ENCODE data around the gene DOK6.

Gene DOK6

DNA sequence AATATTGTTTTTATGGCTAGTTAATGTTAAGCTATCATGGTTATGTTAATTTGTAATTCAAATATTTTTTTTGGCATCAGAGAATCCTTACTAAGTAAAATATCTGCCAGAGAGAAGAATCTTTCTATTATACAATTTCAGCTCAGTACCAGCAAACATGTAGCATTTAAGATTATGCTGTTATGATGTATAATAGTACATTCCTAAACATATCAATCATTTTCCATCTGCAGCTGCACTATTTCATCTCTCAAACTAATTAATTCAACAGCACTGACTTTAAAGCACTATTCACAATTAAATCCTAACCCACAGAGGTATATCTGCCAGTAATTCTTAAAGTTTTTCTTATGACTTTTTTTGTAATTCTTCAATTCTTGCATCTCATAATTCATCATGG lies 296.4 kb downstream of the DOK6 start:
- DNase-seq, result no peak

DNA sequence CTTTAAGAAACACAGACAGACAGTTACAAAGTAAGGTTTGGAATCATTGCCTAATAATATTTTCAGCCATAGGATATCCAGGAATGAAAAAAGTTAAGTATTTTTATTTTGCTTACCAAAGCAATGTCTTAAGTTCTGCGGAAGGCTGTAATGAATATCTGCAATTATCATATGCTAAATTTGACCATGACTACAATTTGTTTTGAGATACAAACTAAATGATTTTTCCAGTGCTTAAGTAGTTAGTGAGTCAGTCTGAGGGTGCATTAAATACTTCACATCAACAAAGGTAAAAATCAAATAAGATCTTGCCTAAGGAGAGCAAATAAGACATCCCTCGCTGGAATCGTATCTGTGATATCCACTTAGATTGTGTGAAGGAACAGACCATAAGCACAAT lies 297.0 kb downstream of the DOK6 start:
- no peak for DNase-seq

DNA sequence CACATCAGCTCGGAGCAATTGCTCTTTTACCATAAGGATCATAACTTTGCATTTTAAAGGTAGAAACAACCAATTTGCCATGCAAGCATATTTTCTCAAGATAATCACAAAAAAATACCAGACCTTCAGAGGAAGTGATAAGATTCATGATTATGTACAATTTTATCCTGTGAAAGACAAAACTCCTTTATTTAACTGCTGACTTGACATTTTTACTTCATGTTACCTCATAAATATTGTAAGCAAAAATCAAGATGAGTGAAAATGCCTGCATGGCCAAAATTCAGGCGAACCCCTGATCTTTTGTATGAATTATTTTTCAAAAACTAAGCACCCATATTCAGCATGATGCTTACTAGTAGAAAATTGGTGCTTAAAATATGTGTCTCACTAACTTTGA lies 300.6 kb downstream of the DOK6 start:
- DNase-seq, result no peak

- DNase-seq, result no peak
Measured at GRCh38 chr18:69703461-69703860, 302.8 kb downstream of the DOK6 start.

GRCh38 chr18:69705987-69706386 lies 305.3 kb downstream of the DOK6 start:
- DNase-seq, result no peak

DNA sequence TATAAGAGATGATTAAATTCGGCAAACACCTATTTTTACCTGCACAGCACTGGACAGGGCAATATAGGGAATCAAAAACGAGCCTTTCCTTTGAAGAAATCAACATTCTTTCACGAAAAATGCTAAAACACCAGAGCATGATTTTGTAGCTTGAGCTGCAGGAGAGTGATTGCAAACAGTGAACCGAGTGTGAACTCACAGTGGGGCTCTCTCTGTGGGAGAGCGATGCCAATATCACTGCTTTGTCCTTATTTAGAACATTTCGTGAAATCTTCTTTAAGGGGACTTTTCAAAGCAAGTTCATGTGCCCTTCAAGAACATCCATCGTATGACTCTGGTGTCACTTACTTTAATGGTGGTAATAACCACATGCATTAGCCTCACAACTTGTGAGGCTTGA lies 308.2 kb downstream of the DOK6 start:
- DNase-seq, result no peak

- DNase-seq, result no peak
Measured at GRCh38 chr18:69715191-69715795, 314.6 kb downstream of the DOK6 start.

GRCh38 chr18:69717586-69717985 lies 316.9 kb downstream of the DOK6 start:
- DNase-seq, result no peak

- DNase-seq, result no peak
Measured at GRCh38 chr18:69718912-69719547, 318.3 kb downstream of the DOK6 start.

- no peak for DNase-seq
Measured at GRCh38 chr18:69720422-69720821, 319.7 kb downstream of the DOK6 start.

DNA sequence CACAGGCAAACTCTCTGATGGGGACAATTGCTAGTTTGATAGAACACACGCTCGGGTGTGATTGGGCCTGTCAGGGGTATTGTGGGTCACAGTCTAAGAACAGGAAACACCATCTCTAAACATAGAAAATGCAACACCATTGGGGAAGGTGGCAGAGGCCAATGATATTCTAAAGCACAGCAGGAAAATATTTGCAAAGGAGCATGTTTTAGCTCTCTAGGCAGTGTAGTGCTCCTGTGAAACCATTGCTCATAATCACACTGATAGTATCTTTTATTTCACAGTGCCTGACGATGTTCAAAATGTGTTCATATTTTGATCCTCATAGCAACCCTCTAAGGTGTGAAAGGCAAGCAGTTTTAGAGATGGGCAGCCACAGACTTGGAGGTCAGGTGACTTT lies 322.7 kb downstream of the DOK6 start:
- DNase-seq, result no peak

- no peak for DNase-seq
Measured at GRCh38 chr18:69725009-69725408, 324.3 kb downstream of the DOK6 start.

DNA sequence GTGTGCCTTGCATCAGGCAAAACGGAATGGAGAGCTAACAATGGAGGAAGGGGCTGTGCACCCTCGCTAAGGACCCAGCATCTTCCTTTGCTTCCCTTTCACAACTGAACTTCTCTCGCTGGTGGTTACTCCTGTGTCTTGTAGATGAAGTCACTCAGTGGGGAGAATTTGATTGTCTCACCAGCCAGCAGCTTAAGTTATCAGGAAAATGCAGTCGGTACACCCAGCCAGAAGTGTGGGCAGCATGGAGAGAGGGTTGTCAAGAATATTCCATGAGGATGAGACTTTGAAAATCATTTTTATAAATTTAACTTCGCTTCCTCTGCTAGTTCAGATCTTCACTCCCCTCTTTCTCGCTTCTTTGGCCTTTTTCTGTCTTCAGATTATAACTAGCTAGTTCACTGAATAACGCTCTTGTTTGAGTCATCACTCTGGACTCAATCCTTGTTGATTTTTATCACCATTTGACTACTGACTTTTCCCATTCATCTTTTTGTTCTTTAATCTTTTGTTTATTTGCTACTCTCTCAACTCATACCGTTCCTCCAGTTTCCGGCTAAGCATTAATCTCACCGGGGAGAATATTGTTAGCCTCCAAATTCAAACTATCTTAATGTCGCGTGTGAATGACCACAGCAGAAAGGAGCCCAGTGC lies 325.3 kb downstream of the DOK6 start:
- no peak for DNase-seq

GRCh38 chr18:69727912-69728572 lies 327.4 kb downstream of the DOK6 start:
- peak; percentile 28 for DNase-seq

GRCh38 chr18:69730664-69731063 lies 330.0 kb downstream of the DOK6 start:
- no peak for DNase-seq

DNA sequence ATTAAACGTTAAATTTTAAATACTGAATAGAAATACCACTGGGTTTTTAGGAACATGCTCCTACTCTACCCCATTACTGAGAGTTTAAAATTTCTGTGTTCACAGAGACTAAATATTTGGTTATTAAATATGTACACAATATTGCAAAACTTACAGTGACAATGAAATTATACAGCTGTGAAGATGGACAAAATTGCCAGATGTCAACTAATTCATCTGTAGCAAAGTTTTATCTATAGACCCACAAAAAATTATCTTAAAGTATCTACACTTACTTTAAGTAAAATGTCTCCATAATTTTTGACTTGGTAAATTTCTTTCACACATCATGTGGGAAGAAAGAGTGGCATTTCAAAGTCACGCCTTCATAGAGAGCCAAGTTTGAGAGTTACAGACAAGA lies 333.8 kb downstream of the DOK6 start:
- DNase-seq, result no peak

DNA sequence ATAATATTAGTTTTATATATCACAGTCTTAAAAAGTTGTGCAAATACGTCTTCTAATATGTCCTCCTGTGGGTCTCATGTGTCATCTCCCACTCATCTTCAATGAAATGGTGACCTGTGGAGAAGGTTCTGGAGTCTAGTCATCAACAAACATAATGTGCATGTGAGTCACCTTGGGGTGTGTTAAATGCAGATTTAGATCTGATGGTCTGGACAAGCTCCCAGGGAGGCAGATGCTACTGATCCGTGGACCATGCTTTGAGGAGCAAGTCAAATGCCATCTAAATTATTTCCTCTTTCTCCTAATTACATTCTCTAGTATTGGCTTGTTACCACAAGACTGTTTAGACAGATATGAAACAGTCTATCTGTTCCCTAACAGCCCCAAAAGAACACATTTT lies 336.0 kb downstream of the DOK6 start:
- DNase-seq, result no peak

GRCh38 chr18:69737851-69738250 lies 337.2 kb downstream of the DOK6 start:
- no peak for DNase-seq

- no peak for DNase-seq
Measured at GRCh38 chr18:69747388-69747787, 346.7 kb downstream of the DOK6 start.

GRCh38 chr18:69752737-69753380 lies 352.2 kb downstream of the DOK6 start:
- DNase-seq, result no peak

DNA sequence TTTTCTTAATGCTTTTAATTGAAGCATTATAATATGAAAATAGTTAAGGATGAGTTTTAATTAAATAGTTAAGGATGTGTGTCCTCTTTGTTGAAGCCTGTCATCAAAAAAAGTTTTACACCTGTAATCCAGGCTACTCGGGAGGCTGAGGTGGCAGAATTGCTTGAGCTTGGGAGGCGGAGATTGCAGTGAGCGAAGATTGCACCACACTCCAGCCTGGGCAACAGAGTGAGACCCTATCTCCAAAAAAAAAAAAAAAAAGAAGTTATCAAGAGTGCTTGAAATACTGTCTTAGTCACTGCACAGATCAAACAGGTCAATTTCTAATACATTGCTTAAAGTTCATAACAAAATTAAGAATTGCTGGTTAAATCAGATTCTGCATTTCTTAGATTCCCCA lies 353.4 kb downstream of the DOK6 start:
- DNase-seq, result no peak

DNA sequence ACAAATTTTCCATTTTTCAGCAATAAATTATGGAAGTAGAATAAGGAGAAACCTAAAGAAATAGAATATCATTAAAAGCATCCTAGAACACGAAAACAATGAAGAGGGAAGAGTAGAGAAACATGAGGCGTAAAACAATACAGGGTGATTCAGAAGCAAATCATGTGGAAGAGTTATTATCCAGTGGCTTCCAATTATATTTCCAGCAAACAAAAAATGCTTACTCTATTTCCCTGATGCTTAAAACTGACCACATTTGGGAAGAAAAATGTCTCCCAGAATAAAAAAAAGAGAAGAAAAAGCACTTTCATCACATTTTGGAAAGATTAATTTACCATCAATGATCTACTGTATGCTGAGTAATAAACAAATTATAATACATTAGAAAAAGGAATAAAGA lies 354.4 kb downstream of the DOK6 start:
- peak; percentile 18 for DNase-seq

DNA sequence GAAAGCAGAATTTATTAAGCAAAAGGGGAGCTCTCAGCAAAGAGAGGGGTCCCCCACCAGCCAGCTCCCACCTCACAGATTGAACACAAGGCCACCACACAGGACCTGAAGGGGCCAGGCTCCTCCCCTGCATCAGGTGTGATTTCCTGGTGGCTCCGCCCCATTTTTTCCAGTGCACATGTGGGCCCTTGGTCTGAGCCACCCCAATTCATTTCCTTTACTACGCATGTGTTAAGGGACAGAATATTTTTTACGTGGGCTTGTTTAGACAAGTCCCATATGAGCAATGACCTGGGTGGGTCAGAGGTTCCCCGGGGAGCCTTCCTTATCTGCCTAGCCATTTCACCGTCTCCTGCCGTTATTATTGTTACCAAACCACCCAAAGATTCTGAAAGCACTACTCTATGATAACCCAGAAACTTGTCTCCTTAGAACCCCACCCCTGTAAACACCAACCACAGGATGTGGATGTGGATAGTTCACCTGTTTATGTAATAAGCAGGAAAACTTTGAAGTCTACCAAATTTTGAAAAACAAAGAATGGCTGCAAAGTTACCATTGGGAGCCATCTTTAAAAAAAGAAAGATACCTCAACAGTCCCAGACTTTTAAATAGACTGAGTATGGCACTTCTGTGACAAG lies 355.3 kb downstream of the DOK6 start:
- DNase-seq, result no peak
